NCI-H1436 treated with DMSO at 0.1 percent for 48 hours (cell line): ENCODE results near the gene PTPRG.

Source experiments
- DNase-seq: peaks from one replicate; lab custom pipeline; 2025; lab: John Stamatoyannopoulos, UW

Gene PTPRG

DNA sequence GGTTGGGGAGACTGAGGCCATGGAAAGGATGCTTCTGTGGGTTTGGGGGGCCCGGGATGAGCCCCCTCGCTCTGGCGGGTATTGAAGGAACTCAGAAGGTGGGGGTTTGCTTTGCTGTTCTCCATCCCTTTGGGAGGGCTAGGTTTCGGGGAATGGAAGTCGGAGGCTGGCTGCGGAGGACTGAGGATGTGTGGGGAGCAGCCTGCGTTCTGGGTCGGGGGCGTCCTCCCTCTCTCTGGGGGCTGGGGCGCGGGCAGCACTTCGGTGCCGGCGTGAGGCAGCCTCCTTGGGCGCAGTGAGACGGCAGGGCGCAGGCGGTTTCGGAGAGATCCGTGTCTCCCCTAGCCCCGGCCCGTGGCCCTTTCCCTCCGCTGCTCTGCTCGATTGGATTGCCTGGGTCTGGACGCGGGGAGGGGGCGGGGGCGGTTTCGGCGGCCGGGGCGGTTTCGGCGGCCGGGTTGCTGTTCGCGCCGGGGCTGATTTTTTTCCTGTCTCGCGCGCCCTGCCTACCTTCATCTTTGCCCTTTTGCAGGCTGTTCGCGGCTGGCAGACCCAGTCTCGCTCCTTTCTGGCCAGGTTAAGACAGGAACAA is 1.4 kb downstream of the PTPRG start:
- no peak for DNase-seq

DNA sequence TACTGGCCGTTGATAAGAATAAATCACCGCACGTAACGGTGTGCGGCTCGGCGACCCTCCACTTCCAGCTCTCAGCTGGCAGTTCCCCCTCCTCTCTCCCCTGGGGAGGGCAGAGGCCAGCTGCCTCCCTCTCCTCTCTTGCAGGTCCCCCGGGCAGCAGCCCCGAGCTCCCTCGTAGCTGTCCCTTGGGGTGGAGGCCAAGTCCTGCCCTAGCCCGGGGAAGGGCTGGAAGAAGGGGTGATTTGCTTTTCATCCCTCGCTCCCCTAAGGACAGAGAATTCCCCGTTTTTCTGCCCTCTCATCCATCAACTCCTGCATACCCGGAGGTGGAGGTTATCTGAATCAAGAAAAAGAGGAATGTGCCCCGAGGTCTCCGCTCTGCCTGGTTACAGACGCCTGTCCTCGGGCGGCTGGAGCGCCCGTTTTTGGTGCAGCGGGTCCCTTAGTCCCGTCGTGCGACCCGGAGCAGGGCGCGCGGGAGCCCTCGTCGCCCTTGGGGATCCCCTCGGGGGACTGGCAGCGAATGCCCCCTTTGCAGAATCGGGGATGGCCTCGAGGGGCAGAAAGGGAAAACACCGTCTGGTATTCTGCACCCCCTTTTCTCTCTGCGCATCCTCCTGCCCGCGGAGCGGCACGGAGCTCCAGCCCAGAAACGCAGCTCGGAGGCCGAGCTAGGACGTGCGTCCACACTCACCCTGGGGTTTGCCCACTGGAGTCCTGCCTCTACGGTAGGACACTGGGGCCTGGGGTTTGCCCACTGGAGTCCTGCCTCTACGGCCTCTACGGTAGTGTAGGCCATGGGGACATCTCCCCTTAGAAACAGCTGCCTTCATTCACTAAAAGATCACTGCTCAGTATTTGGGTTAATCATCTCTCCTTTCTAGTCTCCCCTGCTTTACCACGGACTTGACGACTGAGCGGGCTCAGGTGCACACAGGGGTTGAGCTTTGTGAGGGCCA is 2.2 kb downstream of the PTPRG start:
- no peak for DNase-seq

GRCh38 chr3:61564395-61565059 is 3.2 kb downstream of the PTPRG start:
- DNase-seq, result no peak

GRCh38 chr3:61565569-61565968 is 4.2 kb downstream of the PTPRG start:
- no peak for DNase-seq

DNA sequence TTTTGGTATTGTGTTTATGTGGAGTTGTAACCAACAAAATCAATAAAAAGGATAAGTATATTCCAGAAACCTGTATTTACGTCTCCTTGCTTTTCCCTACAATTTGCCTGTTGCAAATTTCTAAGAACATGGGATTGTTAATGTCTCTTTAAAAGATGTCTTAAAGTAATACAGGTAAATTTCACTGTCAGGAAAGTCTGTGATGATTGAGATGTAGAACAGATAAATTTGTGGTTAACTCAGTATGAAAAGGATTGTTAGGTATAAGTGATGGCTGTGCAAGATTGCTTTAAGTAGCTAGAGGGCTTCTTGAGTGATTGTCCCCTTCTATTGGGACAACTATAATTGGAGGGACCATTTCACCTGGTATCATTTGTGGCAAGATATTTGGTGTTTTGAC is 6.8 kb downstream of the PTPRG start:
- DNase-seq, result no peak

DNA sequence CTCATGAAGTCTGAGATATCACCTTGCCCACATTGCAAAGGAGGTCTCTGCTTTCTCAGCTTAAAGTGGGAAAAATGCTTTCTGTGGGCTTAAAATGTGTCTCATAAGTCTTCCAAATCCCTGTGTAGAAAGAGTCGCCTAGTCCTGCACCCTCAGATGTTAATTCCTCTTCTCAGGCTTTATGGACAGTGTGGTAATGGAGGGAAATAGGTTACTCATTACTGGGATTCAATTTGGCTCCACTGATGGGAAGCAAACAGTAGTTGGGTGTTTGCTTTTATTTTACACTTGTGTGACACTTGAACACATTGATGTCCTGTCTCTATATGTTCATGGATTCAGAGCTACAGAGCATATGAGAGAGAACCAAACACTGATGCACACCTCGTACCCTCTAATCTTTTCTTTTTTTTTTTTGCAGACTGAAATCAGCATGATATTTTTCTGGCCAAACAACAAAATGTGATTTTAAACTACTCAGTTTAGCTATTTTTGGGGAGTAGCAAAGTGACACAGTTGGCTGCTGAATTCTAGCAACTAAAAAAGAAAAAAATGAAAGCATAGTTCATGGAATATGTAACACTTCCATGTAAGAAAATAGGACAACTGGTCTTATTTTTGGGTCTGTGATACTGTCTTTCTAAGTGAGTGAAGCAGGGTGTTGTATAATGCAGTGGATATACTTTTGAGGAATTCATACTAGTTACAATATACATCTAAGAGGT is 8.6 kb downstream of the PTPRG start:
- no peak for DNase-seq

- no peak for DNase-seq
Observed at GRCh38 chr3:61570813-61571212, 9.4 kb downstream of the PTPRG start.

- DNase-seq, result no peak
Observed at GRCh38 chr3:61571516-61572336, 10.4 kb downstream of the PTPRG start.

GRCh38 chr3:61572879-61573278 is 11.5 kb downstream of the PTPRG start:
- DNase-seq, result no peak

GRCh38 chr3:61573441-61573840 is 12.1 kb downstream of the PTPRG start:
- DNase-seq, result no peak

- DNase-seq, result no peak
Observed at GRCh38 chr3:61574854-61575253, 13.5 kb downstream of the PTPRG start.

GRCh38 chr3:61575893-61576292 is 14.5 kb downstream of the PTPRG start:
- no peak for DNase-seq

- DNase-seq, result no peak
Observed at GRCh38 chr3:61577760-61578159, 16.4 kb downstream of the PTPRG start.

GRCh38 chr3:61578667-61579367 is 17.4 kb downstream of the PTPRG start:
- DNase-seq, result no peak

DNA sequence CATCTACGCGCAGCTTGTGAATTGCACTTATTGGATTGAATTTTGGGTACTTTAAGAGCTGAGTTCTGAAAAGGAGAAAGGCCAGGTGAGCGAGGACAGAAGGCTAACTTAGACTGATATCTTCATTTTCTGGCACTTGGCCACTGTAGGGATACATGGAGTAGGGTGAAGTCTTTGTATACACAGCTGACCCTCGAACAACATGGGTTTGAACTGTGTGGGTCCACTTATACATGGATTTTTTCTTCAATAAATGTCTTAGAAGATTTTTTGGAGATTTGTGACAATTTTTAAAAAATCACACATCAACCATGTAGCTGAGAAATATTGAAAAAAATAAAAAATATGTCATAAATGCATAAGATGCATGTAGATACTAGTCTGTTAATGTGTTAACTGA is 18.3 kb downstream of the PTPRG start:
- no peak for DNase-seq

DNA sequence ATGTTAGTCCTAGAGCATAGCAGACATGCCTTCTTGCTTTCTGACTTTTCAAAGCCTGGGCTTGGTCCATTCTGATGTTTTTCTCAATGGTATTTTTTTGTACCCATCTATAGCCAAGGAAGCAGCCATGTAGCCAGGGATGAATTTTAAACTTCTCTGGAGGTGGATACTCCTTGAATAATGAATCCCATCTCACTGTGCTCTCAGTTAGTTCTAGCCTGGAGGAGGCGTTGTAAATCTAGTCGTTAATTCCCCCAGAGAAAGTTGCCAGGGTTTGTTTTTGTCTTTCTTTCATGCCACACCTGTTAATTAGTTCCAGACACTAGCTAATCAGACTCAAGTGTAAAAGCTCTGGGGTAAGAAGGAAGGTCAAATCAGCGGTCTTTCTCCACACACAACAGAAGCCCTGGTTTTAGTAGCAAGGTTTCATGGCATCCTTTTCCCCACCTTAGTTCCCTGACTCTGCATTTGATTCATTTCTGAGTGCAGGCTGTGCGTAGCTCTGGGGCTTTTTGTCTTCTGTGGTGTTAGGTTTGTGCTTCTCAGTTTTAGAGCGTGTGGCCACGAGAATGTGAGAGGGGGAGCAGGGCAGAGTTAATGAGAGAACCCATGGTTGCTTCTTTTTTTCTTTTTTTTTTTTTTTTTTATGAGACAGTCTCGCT is 19.7 kb downstream of the PTPRG start:
- DNase-seq, result no peak

DNA sequence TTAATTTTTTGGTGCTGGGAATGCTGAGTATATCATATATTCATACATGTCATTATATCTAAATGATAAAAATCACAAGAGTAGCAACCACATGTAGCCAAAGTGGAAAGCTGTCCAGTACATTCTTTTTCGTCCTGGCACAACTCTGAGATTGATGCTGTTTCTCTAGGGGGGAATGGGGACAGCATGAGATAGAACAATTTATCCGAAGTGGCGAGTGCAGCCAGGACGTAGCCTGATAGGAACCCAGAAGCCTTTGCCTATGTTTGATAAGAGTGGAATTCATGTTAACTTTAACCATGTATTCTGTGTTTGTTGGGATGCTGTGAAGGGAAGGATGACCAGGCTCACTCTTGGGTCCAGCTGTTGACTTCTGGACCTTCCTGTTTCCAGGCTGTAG is 20.9 kb downstream of the PTPRG start:
- no peak for DNase-seq

DNA sequence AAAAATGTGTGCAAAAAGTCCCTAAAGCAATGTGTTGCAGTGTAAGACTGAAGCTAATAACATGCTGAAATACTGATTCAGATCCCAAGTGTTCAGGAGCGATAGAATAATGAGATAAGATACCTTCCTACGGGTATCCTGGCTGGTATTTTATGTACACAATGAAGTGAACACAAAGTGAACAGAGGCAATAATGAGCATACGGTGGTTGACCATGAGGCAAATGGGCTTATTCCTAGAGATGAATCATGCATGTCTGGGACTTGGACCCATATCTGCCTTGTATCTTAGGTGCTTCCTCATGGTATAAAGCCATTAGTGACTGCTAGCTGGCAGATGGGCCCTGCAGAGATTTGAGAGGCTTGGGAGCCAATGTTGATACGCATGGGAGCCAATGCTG is 21.5 kb downstream of the PTPRG start:
- no peak for DNase-seq

DNA sequence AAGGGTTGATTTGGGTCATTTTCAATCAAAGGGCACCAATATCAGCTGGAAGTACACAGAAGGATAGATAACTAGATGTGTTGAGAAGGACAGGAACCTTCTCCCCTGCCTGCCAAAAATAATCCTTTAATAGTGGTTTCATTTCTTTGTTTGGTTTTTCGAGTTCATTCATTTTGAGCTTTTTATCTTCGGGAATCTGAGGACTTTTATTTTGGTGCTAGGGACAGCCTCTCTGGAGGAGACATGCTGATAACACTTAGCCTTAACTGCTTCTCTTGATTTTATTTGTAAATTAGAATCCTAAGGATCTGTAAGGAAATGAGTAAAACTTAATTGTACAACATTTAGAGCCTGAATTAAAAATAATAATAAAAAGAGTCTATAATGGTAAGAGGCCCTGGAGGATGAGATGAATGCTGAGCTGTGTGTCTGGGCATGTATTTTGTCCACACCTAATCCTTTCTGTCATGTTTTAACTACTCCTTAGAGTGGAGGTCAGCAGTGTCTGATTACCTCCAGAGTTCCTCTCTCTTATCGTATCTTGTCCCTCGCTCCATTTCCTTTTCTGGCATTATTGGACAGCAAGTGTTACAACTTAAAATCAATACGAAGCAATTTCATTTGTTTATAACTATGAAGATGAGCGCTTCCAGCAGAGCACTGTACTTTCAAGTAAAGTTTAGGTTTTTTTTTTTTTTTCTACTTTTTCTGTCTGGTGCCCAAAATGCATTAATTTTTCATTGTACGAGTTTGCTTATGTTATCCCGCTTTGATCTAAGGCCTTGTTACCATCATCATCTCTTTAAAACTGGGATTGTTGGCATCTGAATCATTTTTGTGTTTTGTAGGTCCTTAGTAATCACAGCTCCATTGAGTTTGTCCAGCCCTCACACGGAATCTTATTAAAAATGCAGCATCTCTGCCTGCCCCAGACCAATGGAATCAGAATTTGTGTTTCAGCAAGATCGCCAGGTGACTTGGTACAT is 22.8 kb downstream of the PTPRG start:
- no peak for DNase-seq
